GM21825 (cell line): ENCODE measurements around the gene HS3ST5.
"Not testable (repeated sequence)": the region's sequence is repeated elsewhere in the genome, so short reads cannot be mapped to it uniquely, and the experiment has no call there.

Source experiments
- ATAC-seq: cut with Tn5 transposase; IDR thresholded peaks from one replicate; pipeline ENCODE4 v1.9.1; 2021; ENCODE audit warnings: mild to moderate bottlenecking, moderate library complexity; ENCODE audit not compliant: unreplicated experiment

Gene HS3ST5

DNA sequence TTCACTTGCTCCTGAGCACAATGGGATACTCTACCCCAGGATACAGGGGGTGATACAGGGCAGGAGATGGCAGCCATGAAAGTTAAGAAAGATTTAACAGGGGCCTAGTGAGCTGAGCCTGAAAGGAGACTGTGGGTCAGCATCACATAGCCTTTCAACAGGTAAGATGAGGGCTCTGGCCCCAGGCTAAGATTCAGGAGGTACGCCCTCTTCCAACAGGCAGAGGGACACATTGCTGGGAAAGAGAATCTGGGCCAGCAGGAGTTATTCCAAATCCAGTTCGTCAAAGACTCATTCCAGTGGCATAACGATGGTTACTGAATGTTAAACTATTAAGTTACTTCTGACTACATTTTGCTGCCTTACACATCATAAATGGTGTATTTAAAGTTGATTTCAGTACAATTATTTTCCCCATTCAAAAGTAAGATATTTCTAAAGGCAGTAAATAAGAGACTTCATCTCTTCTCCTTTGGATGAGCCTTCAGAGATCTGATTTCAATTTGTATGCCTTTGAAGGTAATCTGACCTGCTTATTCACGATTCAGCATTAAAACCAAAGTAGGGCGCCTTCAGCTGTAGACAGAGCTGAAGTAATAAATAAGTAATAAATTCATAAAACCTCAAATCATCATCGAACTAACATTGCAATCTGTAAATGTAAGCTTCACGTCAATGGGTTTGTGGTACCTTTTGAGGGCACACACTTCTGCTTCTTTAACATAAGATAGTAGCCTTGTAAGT, 62.4 kb downstream of the HS3ST5 start:
- ATAC-seq = no peak

DNA sequence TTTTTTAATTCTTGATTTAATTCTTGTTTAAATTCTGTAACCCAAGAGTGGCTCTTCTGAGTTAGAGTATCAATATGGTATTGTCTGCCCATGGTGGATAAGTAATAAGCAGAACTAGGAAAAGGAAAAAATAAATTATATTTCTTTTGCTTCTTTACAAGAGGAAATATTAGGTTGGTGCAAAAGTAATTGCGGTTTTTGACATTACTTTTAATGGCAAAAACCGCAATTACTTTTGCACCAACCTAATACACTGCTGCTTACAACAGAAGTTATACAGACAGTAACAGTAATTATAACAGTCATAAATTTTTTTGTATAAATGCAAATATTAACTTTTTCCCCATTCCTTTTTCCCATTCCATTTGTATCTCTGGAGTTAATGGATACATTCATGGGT, 65.6 kb downstream of the HS3ST5 start:
- ATAC-seq = no peak

DNA sequence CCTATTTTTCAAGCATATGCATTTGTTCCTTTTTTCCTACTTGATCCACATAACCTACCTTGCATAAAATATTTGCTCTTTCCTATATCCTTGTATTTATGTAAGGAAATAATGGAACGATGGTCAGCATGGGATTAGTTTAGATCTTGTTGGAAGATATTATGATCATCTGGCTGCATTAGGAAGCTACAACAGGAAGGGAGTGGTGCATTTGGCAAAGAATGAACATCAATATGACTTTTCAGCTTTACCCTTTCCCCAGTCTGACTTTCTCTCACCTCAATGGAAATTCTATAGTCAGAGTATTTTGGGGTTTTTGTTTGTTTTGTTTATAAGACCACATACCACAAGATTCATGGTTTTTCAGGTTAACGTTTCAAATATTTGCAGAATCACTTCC, 66.0 kb downstream of the HS3ST5 start:
- no peak for ATAC-seq

DNA sequence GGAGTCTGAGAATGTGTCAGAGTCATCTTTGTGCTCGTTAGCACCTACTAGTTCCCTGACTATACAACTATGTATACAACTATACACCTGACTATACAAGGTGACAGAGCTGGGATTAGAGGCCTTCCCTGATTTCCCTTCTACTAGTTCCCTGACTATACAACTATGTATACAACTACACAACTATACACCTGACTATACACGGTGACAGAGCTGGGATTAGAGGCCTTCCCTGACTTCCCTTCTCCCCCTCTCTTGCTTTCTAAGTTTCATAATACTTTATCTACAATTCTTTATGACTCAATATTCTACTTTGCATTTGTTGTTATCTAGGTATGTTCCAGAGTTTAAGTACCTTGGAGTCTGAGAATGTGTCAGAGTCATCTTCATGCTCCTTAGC, 68.0 kb downstream of the HS3ST5 start:
- ATAC-seq = no peak

DNA sequence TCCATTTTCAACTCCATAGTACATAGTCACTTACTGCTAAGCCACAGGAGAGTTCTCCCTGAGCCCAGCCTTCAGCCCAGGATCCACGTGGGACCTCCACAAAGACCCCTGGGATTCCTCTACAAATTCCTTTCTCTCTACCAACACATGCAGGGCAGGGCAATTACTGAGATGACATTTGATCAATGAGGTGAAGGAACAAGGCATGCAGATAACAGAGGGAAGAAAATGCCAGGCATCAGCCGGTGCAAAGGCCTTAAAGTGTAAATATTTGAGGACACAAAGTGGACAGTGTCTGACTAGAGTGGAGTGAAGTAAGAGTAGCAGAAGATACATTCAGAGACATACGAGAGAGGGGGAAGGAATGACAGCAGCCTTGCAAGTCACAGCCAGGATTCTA, 70.2 kb downstream of the HS3ST5 start:
- no peak for ATAC-seq

DNA sequence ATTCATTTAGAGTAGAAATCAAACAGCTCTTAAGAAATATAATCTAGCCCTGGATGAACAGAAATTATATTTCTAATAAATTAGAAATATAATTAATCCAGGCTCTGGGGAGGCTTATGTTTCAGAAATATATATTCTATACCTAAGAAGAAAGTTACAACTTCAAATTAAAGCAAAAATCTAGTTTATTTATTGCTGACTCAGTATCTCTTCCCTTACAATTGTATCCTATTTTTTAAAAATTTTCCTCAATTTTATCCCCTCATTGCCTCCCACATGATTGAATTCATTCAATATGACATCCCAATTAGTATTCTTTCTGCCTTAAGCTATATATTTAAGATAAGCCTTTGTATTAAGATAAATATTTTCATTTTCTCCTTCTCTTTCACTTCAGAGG, 71.4 kb downstream of the HS3ST5 start:
- ATAC-seq = no peak

DNA sequence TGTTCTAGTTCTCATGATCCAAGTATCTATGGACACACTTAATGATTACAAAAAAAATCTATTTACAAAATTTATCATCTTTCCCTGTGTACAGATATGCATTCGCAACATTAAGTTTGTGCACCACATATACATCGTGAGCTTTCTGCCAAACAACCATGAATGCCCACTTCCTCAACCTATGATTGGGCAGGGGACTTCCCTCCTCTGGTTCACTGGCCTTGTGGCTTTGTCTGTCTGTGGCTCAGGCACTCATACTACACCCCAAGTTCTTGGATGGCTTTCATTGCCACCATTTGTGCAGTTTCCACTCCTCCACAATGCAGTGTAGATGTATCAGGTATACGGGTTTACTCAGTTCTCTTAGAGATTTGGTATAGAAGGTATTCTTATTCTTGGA, 74.9 kb downstream of the HS3ST5 start:
- ATAC-seq = no peak

DNA sequence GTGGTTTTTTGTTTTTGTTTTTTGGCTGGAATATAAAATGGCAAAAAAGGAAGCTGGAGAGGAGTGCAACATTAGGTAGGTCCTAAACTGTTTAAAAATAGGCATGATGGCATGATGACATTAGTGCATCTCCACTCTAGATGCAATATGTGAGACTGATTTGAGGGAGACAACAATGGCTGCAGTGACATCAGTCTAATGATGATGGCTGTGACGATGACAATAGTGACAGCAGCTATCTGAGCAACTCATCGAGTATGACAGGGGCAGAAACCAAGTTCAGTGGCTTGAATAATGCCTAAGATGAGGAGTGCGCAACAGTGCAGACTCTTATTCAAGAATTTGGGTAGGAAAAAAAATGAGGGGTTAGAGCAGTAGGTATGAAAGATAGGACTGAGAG, 82.0 kb downstream of the HS3ST5 start:
- ATAC-seq = no peak

DNA sequence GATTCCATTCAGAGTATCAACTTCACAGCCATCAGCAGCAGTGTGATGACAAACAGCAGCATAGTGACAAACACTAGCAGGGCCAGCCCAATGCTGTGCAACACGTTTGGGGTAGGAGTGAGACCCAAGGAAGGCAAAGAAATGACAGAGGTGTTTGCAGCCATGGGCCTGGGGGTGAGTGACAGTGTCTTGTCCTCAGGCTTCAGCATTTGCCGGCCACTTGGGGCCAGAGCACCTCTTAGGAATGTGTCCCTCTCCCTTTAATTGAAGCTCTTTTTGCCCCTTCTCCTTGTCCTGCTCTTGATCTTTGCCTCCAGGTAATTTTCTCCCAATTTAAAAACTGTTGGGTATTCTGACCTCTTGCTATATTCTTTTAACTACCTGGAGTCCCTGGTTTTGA, 84.4 kb downstream of the HS3ST5 start:
- no peak for ATAC-seq

DNA sequence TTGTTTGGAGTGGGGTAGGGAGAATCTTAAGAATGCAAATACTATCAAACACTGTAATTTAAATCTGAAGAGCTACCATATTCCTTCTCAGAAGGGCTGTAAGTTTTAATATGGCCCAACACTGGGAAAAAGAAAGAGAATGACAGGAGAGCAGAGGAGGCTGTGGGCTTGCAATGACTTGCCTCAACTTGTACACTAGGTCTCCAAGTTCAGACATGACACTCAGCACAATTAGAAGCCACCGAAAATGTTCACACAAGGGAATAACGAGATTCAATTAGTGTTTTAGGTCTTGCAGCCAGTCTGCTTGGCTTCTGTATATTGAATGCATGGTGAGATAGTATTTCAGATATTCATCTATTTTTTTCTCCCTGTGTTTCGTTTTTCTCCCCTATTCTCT, 89.4 kb downstream of the HS3ST5 start:
- ATAC-seq = no peak

DNA sequence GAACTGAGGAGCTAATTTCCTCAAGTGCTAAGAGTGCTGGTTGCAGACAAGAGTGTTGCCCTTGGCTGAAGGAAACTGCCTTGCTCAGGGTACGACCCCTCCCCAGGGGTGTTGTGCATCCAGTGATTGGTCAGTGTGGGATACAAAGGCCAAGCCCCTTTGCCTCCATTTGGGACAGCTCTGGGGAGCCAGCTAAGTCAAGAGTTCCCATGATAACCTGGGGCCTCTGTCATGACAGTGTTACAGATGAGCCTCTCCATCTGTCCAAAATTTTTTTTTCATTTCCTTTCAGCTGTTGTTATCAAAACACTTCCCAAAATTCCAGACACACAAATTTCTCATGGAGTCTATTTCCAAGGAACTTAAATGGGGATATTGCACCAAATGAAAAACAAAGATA, 93.3 kb downstream of the HS3ST5 start:
- no peak for ATAC-seq

DNA sequence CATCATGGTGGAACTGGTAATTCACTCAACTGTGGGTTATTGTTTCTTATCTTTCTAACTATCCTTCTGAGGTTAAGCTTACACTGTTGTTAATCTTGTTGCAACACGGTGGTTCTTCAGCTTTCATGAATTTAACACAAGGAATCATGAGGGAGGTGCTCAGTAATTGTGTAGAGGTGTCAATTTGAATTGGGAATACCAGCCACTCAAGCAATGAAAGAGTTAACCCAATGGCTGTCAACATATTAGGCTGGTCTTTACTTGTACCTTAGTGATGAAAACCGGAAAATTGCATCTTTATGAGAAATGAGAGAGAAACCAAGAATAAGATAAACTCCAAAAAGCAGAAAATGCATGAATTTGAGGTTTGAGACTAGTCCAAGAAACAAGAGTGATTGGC, 95.7 kb downstream of the HS3ST5 start:
- no peak for ATAC-seq

DNA sequence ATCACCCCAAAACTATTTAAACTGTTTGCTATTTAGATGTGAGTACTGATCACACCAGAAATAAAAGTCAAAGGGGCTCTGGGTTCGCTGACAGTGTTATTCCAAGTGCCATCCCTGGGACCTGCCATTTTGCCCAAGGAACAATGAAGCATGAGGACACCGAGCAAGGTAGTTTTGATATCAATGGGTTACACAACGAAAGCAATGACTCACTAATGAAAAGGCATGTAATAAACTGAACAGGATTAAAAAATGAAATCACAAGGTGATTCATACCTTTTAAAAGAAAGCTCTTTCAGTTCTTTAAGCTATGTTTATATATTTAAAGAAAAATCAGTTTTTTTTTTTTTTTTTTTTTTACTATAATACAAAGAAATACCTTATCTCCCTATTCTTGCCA, 102.0 kb downstream of the HS3ST5 start:
- ATAC-seq = no peak

DNA sequence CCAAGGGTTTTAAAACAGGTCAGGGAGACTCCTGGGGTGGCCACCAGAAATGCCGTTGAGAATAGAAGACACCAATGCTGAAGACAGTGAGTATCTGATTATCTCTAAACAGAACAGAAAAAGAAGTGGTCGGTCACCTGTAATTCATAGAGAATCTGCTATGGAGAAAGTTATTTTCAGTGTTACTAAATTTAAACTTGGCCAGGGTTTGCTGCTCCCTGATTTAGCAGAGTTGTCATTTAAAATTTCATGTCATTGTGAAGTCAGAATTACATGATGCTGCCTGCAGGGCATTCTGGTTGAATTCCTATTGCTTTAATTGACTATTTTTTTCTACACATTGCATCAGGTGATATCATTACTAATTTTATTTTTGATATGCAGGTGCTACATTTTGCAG, 114.1 kb downstream of the HS3ST5 start:
- ATAC-seq = no peak

DNA sequence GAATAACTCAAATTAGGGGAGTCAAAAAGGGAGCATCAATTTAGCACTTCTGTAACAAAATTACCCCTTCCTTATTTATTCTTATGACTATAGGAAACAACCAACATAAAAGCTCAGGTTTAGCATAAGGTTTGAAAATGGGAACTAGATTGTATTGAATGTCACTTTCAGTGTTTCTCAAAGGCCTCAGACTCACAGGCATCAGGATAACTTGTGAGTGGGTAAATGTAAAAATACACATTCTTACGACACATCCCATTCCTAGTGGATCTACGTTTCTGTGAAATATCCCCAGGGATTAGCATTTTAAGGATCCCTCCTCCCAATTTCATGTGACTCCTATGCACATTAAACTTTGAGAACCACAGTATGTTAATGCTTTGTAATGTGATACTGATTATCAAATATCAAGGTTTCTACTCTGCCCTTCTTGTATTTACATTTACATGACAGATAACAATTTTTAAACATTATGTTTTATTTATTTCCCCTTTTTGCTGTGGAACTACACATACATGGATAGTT, 114.8 kb downstream of the HS3ST5 start:
- ATAC-seq = no peak

DNA sequence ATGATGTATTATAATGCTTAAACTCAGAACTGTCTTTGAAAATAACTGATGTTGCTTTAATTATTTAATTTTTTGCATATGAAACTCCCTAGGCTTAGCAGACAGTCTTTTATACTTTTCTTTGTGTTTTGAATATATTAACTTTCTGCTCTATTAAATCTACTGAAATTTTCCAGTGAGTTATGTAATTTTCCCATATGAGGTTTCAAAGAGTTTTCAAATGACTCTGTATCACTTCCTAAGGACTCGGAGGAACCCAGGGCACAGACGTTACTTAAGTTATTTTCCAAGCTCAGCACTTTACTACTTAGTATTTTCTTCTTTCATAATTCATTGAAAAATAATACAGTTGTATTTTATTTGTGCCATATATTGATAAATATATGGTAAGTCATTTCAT, 122.6 kb downstream of the HS3ST5 start:
- ATAC-seq = no peak

DNA sequence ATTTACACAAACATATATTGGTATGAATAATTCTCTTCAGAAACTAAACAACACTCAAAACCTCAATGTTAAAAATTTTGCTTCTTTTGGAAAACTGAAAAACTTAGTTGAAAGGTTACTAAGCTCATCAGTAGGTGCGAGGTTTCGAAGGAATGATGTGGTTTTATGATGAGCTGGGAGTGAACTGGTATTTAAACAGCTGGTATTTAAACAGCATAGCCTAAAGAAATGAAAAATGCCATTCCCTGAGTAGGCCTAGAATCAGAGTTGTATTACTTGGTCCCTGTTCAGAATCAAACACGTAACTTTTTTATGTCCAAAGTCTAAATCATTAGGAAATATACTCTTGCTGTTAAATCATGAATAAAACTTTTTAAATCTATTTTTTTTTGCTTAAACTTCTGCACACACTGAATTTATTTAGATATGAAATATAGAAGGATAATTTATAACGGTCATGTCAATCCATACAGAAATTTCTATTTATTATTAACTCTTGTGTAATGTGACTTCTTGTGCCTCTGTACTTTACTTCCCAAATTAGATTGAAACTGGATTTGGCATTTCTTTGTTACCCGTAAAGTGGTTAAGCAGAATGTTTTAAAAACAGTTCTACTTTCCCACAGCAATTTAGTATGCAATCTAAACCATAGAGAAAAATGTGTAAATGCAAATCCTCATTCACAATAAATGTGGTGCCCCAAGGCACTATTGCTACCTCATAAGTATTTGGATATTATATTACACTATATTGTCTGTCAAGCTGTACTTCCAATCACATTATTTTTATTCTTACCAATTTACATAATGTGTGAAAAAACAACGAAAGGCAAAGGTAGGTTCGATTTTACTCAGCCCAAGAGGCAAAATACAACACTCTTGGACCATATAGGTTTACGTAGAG, 124.1 kb downstream of the HS3ST5 start:
- no peak for ATAC-seq

DNA sequence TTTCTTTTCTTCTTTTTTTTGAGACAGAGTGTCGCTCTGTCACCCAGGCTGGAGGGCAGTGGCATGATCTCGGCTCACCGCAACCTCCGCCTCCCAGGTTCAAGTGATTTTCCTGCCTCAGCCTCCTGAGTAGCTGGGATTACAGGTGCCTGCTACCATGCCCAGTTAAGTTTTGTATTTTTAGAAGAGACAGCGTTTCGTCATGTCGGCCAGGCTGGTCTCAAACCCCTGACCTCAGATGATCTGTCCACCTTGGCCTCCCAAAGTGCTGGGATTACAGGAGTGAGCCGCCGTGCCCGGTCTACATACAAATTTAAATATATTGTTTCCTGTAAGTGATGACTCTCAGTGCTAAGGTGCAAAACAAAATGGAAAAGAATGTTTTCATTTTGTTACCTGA, 124.8 kb downstream of the HS3ST5 start:
- ATAC-seq = not testable (repeated sequence)

DNA sequence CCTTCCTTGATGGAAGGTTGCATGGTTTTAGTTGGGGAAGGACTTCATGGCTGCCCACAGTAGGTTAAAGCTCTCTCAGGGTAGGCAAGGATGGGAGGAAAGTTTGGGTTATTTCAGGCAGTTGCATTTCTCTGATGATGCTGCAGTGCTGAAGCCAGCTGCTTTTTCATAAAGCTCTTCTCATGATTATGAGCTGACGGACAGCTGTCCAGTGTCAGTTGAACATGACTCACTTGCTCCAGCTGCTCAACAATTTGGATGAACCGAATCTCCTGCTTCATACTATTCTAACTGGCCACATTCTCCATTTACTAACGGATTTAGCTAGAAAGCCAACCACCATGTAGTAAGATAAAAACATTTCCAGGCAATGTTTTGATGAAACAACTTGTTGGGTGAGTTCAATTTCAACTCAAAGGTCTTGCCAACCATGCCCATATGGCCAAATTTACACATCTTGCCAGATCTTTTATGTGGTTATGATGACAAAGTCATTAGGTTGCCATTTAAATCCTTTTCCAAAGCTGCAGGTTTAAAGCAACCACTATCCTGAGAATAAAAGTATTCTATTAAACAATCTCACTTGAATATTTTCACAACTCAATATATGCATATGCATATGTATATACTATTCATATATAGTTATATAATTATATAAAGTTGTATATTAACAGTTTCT, 125.9 kb downstream of the HS3ST5 start:
- no peak for ATAC-seq

DNA sequence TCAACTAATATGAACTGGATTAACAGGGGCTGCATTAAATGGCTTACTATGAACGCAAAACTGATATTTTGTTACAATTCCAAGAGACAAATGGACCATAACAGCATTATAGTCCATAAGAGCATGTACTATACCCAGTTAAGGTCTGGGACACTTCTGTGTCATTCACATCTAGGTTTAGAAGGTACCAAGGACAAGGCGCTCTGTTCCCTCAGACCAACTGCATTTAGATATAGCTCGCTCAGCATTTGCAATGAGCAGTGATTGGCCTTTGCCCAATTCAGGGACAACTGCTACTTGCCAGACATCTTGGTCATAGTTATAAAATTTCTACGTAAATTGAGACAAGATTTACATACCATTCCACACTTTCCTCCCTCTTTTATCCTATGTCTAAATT, 132.4 kb downstream of the HS3ST5 start:
- ATAC-seq = no peak

DNA sequence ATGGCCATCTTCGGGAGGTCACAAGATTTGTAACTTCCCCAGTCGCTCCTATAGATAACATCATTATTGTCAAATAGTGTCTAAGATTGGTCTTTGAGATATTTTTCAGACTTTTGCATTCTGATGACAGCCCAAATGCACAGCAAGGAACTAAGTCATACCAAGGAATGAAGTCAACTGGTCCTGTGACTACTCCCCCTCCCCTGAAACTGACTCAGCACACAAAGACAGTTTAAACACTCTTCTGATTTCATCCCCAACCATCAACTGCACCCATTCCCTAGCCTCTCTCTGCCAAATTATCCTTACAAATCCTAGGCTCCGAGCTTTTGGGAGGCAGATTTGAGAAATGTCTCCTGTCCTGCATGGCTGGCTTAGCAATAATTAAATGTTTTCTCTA, 139.4 kb downstream of the HS3ST5 start:
- no peak for ATAC-seq

DNA sequence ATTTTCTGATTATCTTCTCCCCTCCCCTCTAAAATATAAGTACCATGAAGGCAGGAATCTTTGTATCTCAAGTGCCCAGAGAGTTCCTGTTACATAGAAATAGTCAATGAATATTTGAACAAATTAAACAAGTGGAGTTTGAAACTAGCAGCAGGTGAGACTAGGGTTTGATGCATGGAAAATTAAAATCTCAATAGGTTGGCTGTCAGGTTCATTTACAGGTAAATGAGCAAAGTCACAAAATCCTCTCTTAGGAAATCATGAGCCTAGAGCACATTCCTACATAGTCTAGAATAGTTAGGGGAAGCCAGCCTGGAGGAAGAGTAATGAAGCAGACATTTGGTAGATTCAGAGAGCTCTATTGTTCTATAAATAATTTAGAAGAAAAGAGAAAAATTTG, 140.4 kb downstream of the HS3ST5 start:
- ATAC-seq = no peak
